ENCODE results near the gene CCNF.

The CCNF gene

GRCh38 chr16:2489581-2489980, 60.3 kb downstream of the CCNF start:
- DNase-seq: no peak

- DNase-seq: no peak
Measured at GRCh38 chr16:2490190-2491105, 61.2 kb downstream of the CCNF start.

GRCh38 chr16:2492292-2492691, 63.0 kb downstream of the CCNF start:
- no peak for DNase-seq

- no peak for DNase-seq
Measured at GRCh38 chr16:2493605-2494004, 64.4 kb downstream of the CCNF start.

DNA sequence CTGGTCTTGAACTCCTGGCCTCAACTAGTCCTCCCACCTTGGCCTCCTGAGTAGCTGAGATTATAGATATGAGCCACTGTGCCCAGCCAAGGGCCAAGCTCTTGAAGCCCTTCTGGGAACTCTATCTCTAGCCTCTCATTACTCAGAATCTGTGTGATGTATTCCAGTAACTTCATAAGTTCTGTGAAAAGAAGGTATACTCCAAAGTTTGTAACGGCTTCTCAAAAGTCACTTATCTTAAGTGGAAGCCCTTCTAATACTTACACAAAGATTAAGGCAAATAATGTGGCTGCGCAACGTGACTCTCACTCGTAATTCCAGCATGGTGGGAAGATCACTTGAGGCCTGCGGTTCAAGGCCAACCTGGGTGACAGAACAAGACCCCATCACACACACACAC, 65.4 kb downstream of the CCNF start:
- DNase-seq: no peak

DNA sequence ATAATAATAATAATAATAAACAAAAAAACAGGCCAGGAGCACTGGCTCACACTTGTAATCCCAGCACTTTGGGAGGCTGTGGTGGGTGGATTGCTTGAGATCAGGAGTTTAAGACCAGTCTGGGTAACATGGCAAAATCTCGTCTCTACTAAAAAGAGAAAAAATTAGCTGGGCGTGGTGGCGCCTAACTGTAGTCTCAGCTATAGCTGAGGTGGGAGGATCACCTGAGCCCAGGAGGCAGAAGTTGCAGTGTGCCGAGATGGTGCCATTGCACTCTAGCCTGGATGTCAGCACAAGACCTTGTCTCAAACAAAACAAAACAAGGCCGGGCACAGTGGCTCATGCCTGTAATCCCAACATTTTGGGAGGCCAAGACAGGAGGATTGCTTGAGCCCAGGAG, 65.8 kb downstream of the CCNF start:
- no peak for DNase-seq

DNA sequence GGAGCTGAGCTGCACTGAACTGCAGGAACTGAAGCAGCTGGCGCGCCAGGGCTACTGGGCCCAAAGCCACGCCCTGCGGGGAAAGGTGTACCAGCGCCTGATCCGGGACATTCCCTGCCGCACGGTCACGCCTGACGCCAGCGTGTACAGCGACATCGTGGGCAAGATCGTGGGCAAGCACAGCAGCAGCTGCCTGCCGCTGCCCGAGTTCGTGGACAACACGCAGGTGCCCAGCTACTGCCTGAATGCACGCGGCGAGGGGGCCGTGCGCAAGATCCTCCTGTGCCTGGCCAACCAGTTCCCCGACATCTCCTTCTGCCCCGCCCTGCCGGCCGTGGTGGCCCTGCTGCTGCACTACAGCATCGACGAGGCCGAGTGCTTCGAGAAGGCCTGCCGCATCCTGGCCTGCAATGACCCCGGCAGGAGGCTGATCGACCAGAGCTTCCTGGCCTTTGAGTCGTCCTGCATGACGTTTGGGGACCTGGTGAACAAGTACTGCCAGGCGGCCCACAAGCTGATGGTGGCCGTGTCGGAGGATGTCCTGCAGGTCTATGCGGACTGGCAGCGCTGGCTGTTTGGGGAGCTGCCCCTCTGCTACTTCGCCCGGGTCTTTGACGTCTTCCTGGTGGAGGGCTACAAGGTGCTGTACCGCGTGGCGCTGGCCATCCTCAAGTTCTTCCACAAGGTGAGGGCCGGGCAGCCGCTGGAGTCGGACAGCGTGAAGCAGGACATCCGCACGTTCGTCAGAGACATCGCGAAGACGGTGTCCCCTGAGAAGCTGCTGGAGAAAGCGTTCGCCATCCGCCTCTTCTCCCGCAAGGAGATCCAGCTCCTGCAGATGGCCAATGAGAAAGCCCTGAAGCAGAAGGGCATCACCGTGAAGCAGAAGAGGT, 67.2 kb downstream of the CCNF start:
- DNase-seq: no peak

DNA sequence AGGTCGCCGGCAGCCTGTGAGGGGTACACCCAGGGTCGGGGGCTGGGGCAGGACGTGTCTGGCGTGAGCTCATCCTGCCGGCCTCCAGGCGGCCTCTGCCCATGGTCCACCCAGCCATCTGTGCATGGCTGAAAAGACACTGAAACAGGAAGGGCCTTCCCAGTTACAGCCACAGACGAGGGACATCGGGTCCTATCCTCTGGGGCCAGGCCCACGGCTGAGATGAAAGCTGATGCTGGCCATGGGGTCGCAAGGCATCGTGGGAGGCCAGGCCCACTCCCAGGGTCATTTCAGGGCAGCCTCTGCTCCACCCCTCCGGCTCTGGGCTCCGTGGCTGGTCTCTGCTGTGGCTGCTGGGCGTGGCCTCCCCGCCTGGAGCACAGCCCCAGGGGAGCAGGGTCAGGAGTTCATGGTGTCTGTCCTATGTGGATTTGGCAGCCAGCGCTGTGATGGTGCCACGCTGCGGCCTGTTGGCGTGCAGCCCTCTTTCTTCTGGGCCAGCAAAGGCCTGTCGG, 67.9 kb downstream of the CCNF start:
- DNase-seq: no peak

DNA sequence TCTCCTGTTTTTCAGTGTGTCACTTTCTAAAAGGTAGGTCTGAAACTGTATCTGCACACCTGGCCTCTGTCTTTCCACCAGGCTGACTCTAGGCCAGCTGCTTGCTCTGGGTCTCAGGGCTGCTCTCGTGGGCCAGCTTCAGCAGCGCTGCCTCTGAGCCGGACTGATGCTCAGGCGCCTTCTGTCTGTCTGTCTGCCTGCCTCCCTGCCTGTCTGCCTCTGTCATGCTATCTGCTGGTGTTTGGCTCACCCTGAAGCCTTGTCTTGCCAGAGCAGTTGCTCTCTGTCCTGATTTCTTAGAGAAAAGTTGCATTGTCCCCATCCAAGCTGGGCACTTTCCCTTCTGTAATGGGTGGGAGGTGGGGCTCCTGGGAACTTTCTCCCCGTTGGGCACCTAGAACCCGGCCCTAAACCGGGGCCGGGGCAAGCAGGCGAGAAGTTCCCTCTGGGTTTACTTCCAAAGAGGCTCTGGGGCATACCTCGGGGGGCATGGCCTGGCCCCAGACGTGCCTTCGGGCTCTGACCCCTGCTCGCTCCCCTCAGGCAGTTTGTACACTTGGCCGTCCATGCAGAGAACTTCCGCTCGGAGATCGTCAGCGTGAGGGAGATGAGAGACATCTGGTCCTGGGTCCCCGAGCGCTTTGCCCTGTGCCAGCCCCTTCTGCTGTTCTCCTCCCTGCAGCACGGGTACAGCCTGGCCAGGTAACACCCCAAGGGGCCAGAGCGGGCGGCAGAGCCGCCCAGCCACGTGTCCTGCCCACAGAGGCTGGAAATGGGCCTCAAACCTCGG, 68.6 kb downstream of the CCNF start:
- DNase-seq: no peak

- DNase-seq: no peak
Measured at GRCh38 chr16:2498531-2499253, 69.4 kb downstream of the CCNF start.

- DNase-seq: no peak
Measured at GRCh38 chr16:2499454-2499853, 70.2 kb downstream of the CCNF start.

DNA sequence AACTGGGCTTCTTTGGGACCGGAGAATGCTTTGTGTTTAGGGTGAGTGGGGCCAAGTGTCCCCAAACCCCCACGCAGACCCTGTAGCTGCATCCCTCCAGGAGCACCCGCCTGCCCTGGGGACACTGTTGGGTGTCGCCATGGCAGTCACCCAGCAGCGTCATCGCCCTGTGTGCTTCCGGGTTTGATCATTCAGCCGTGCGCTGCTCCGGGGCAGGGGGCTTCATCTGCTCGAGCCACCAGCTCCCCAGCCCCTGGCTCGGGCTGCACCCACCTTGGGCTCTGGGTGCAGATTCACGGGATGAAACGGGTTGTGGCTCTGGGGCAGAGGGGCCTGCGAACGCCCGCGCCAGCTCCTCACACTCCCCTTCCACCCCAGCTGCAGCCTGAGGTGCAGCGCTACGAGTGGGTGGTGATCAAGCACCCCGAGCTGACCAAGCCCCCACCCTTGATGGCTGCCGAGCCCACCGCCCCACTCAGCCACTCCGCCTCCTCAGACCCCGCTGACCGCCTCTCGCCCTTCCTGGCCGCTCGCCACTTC, 70.7 kb downstream of the CCNF start:
- no peak for DNase-seq

GRCh38 chr16:2500430-2500917, 71.2 kb downstream of the CCNF start:
- DNase-seq: no peak

- peak; percentile 71 for DNase-seq
Measured at GRCh38 chr16:2500918-2501750, 71.9 kb downstream of the CCNF start.

DNA sequence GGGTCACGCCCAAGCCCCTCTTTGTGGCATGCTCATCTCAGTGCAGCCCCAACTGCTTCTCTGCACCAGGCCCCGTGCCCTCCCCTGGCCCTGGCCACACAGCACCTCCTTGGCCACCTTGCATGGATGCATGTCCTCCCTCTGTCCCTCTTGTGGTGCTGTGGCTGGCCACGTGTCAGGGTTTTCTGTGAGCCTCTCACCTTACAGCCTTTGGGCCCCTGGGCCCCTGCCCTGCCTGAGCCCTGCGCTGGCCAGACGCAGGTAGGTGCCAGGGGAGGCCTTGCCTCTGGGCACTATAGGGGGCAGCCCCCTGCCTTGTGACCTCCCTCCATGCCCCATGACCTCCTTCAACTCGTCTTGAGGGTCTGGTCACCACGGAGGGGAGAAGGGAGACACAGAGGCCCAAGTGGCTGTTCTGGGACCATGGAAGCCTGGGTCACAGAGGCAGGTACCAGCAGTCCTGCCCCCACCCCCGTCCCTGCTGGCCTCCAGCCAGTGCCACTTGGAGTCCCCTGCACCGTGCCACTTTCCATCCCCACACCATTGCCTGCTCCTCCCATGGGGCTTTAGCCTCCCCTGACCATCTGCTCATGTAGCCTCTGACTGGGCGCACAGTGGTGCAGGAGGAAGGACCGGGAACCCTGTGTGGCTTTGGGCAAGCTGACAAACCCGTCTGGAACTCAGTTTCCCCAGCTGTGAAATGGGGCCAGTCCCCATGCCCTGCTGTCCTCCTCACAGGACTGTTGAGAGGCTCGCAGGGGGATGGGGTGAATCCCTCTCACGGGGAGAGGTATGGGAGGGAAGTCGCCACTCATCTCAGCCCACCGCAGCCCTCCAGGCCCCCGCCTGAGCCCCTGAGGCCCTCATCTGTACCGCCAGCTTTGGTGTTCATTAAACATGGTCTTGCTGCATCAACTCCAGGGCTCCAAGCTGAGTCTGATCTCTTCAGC, 73.0 kb downstream of the CCNF start:
- no peak for DNase-seq

- DNase-seq: no peak
Measured at GRCh38 chr16:2505695-2506094, 76.4 kb downstream of the CCNF start.

GRCh38 chr16:2507052-2507659, 77.9 kb downstream of the CCNF start:
- DNase-seq: no peak

GRCh38 chr16:2507665-2508064, 78.4 kb downstream of the CCNF start:
- no peak for DNase-seq
